CD4-positive, alpha-beta T cell treated with Interleukin-6 at 100 ng/mL for 8 hours (primary cell): ENCODE measurements around the gene DMWD.
"Not testable (repeated sequence)": the region's sequence is repeated elsewhere in the genome, so short reads cannot be mapped to it uniquely, and the experiment has no call there.

ENCODE experiments used
- DNase-seq: peaks from one replicate; pipeline ENCODE4 v3.0.0-alpha.2; 2020; ENCODE audit warnings: mixed read lengths, low spot score

DMWD gene

DNA sequence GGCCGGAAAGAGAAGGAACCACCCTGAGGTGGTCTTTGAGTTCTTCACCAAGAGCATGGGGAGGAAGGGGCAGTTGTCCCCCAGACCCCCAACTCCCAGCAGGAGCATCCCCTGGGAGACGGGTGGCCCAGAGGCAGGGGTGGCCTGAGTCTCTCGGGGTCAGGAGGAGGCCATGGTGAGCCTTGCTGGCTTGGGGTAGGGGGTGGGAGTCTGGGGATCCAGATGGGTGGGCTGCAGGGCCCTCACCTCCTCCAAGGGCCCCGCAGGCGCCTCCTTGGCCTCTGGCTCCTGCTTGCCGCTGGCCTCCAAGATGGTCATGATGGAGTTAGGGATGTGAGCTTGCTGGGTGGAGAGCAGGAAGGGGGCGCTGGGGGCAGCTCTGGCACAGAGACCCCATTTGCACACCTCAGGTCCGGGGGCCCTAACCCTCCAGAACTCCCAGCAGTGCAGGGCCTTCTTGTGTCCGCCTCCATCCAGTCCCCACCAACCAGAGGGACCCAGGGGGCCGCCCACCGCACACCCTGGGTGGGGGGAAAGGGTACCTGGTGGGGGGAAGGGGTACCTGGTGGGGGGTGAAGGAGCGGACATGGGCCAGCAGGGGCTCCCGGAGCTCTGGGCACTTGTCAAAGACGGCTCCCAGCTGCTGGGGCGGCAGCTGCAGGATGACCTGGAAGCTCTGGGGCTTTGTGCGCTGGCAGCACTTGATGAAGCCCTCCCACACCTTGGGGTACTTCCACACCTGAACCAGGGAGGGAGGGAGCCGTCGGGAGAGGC lies 23.8 kb upstream of the DMWD start:
- DNase-seq, result no peak

DNA sequence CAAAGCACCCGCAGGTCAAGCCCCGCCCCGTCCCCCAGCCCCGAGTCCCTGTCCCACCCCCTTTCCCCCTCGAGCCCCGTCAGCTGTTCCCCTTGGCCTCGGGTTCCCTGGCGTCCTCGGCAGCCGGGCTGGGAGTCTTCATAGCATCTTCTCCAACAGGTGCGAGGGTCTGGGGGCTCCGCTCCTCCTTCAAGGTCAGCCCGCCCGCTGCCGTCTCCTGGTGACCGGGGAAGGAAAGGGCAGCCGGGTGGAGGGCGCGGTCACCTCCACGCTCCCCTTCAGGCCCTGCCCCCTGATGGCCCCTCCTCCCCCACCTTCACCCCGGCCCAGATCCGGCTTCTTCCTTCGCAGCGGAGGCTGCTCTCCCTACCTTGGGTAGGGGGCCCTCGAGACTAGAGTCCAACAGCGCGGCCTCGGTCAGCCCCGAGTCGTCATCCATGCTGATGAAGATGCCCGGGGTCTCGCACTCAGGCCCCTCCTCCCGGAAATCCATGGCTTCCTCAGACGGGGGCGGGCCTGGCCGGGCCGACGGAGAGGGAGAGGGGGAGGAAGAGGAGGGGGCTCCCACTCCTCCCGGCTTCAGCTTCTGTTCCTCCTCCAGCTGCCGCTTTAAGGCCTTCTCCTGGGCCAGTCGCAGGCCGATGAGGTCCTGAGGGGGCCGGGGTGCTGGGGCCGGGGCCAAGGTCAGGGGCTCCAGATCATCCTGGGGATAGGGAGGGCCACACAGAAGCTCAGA lies 23.0 kb upstream of the DMWD start:
- no peak for DNase-seq

DNA sequence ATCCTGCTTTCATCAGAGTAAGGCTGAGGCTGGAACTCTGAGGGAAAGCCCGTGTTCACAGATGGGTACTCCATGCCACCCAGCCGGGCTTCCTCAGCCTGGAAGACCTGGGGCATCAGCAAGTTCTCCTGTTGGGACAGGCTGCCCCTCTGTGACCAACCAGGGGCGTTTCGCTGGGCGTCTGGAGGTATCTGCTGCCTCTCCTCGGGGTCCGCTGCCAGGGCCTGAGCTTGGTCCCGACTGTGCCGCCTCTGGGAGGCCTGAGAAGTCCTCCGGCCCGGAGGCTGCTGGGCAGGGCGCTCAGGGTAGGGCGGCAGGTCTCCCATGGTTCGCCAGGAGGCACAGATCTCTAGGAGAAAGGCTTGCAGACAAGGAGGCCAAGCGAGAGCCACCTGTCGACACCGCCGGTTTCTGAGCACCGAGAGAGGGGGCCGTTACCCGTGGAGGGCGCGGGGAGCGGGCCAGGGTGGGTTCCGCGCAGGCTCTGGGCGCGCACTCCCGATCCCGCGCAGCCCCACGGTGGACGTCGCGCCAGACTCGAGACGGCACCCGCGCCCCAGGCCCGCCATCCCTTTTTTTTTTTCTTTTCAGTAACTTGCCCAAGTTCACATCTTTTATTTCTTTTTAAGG lies 22.3 kb upstream of the DMWD start, which contains the start of gene RSPH6A:
RSPH6A (minus strand) TSS at position 458 of the 630 bp plus-strand sequence; CDS start at position 326, 132 bp downstream.
- no peak for DNase-seq

DNA sequence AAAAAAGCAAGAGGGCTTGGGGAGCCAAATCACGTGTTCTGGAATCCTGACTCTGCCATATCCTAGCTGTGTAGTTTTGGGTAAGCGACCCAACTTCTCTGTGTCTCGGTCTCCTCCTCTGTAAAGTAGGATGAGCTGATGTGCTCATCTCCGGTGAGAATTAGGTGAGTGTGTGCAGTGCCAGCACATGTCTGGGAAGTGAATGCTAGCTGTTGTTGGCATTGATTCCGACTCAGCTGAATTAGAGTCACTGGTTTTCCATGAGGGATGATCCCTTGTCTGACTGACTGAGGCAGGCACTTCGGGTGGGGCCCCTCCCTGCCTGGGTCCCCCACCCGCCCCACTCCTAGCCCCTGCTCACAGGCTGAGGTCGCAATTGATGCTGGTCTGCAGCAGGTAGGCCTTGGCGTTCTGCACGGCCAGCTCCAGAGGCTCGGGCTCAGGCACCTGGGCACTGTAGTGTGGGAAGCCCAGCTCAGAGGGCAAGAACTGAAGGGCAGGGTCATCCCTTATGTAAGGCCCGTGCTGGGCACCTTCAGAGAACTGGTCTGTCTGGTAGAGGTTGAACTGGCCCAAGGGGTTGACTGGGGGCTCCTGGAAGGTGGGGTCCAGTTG lies 21.6 kb upstream of the DMWD start:
- no peak for DNase-seq

DNA sequence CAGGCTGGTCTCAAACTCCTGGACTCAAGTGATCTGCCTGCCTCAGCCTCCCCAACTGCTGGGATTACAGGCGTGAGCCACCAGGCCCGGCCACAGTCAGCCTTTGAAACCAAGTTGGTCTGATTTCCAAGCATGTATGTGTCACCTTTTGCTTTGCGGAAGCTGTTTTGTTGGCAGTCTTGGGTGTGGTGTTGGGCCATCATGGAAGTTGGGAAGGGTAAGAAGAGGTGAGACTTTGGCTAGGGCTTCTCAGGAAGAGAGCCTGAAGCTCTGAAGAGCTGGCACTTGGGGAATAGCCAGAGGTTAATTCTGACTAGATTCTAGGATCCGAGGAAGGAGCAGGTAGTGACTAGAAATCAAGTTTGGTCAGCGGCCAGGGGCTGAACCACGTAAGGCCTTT lies 19.7 kb upstream of the DMWD start:
- no peak for DNase-seq

DNA sequence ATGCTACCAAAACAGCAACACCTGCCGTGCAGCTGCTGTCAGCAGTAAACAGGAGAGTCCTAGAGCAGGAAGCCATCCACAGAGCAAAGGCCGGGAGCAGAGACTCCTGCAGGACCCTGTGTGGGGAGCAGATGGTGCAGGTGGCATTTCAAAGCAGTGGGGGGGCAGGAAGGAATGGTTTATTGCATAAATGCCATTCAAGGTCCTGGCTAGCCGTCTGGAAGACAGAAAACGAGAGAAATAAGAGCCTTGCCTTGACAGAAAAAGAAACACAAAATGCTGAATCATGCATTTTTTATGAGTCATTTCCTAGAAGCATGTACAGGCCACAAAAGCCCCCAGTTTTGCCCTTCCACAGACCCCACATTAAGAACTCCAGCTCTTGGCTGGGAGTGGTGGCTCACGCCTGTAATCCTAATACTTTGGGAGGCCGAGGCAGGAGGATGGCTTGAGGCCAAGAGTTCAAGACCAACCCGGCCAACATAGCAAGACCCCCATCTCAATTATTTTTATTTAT lies 17.1 kb upstream of the DMWD start:
- no peak for DNase-seq

DNA sequence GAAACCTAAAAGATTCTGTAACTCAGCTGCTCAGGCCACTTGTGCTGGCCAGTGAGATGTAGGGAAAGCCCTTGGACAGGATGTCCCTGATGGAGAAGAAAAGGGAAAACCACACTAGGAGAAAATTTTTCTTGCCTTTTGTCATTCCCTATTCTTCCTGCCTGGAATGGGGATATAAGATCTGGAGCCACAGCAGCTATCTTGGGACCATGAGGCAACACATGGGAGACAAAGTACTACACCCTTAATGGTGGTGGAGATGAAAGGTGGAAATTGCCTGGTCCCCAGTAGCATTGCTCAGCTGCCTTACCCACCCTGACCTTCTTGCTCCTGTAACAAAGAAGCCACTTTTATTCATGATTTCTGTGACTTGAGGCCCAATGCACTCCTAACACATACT lies 13.1 kb upstream of the DMWD start:
- DNase-seq, result no peak

DNA sequence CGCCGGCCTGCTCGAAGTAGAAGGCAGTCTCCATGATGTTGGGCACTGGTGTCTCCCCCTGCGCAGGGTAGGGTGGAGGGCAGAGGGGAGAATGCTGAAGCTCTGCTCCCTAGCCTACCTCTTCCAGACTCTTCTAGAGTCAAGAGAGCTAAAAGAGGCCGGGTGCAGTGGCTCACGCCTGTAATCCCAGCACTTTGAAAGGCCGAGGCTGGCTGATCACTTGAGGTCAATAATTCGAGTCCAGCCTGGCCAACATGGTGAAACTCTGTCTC lies 12.2 kb upstream of the DMWD start:
- DNase-seq, result no peak

DNA sequence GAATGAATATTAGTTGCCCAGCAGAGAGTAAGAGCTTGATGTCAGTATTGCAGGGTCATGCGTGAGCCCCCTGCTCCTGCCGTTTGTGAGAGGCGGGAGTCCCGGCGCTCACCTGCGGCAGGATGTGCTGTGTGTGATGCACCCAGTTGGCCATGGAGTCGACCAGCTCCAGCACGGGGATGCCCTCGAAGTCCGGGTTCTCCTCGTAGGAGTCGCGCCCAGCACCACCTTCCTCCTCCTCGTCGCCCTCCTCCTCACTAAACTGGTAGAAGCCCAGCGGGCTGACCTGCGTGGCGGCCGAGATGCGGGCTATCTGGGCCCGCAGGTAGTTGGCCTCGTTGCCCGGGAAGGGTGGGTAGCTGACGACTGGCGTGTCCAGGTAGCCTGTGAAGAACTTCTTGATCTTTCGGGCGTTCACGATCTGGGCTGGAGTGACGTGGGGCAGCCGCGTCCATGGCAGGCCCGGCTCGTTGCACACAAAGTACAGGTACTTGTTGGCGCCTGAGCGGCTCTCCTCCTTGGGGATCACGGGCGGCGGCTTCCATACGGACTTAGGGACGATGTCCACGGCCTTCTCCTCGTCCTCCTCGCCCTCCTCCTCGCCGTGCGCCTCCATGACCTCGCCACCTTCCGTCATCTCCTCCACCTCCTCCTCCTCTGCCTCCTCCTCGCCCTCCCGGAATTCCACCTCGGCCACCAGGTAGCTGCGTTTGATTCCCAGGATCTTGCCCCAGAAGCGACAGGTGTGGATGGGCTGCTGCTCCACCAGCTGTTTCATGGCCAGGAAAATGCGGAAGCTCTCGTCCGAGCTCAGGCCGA lies 11.7 kb upstream of the DMWD start:
- DNase-seq, result no peak

DNA sequence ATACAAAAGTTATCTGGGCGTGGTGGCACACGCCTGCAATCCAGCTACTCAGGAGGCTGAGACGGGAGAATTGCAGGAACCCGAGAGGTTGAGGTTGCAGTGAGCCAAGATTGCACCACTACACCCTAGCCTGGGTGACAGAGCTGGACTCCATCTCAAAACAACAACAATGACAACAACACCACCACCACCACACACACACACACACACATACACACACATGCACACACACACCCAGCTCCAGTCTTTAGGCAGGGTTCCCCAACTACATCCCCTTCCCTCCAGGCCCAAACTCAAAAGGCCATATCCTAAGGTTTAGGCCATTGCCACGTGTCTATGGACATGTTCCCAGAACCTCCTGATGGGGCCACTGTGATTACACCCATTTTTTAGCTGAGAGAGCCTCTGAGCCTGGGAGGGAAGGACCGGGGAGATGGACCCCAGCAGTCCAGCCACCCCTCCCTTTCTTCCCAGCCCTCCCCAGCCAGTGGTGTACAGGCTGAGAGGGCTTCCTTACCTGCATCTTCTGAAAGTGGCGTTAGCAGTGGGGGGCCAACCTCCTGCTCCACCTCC lies 9.0 kb upstream of the DMWD start:
- no peak for DNase-seq

DNA sequence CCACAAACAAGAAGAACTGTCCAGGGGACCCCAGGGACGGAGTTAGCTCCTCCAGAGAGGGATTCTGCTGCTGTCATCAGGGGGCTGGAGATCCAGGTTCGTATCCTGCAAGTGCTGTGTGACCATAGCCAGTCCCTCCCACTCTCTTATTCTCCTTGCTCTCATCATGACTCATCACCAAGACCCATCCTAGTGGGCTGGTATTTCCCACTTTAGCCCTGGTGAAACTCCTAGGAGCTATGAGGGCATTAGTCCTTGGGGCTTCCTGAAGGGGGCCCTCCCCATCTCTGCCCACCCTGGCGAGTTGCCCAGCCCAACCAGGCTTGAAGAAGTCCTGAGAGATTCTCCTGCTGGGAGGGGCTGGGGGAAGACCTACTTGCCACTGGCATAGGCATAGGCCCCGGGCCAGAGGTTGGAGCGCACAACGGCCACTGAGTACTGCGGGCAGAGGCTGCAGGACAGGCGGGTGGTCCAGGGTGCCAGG lies 7.5 kb upstream of the DMWD start:
- no peak for DNase-seq

DNA sequence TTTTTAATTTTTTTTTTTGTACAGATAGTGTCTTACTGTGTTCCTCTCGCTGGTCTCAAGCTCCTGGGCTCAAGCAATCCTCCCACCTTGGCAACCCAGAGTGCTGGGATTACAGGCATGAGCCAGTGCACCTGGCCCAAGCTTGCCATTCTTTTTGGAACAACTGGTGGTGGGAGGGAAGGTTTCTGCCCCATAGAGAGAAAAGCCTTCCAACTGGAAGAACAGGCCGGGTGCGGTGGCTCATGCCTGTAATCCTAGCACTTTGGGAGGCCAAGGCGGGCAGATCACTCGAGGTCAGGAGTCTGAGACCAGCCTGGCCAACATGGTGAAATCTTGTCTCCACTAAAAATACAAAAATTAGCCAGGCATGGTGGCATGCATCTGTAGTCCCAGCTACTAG lies 6.9 kb upstream of the DMWD start:
- DNase-seq, result not testable (repeated sequence)

DNA sequence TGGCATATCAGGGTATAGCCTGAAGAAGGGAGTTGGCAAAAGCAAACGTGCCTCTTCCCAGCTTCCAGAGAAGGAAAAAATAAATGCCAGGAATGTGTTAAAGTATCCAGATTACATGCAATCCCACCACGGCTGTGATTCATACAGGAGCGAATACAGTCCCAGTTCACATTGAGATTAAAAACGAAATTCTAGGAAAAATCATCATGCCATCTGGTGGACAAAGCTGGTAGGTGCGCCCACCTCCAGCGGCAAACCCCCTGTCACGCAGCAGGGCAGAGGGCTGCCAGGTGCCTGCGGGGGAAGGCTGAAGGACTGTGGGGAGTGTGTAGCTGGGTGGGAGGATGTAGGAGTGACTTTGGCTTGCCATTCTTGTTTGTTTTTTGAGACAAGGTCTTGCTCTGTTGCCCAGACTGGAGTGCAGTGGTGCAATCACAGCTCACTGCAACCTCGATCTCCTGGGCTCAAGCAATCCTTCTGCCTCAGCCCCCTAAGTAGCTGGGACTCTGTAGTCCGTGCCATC lies 6.4 kb upstream of the DMWD start:
- peak; percentile 46 for DNase-seq

DNA sequence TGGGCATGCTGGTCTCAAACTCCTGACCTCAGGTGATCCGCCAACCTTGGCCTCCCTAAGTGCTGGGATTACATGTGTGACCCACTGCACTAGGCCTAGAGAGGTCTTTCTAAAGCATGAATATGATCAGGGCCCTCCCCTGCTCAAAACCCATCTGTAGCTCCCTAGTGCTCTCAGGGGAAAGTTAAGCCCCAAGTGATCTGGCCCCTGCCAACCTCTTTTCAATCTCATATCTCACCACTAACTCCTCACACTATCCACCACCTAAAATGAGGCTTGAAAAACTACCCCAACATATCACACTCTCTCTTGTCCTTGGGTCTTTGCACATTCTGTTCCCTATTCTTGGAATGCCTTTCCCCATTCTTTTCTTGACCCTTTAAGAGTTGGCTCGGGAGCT lies 2.0 kb upstream of the DMWD start:
- DNase-seq, result no peak

DNA sequence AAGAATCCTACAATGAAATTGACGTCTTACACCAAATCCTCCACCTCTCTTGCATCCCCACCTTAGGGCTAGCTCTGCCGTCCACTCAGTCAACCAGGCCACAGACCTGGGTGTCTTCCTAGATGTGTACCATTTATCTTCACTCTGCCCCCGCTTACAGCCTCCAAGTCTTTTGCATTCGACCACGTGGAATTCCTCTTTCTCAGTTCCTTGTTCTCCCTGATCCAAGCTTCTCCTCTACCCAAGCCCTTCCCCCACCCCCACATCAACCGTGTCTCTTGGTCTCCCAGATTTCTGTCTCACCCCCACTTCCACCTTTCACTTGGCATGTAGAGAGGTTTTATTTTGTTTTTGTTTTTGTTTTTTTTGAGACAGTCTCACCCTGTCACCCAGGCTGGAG lies 1.2 kb upstream of the DMWD start:
- DNase-seq, result no peak

DNA sequence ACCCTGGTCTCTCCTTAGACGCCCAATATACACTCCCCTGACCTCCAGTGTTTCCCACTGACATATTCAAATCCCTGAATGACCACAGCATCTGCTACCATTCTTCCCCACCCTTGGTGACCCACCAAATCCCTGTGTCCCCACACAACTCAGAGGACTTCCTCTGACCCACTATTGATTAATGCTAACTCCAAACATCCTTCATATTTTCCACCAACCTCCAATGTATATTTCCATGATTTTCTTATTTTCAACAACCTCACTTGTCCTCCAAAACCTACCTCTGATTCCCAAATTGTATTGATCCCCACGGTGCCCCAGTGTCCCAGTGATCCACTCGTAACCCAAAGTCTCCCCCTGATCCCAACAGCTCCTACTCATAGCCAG lies 526 bp upstream of the DMWD start:
- DNase-seq, result no peak

DNA sequence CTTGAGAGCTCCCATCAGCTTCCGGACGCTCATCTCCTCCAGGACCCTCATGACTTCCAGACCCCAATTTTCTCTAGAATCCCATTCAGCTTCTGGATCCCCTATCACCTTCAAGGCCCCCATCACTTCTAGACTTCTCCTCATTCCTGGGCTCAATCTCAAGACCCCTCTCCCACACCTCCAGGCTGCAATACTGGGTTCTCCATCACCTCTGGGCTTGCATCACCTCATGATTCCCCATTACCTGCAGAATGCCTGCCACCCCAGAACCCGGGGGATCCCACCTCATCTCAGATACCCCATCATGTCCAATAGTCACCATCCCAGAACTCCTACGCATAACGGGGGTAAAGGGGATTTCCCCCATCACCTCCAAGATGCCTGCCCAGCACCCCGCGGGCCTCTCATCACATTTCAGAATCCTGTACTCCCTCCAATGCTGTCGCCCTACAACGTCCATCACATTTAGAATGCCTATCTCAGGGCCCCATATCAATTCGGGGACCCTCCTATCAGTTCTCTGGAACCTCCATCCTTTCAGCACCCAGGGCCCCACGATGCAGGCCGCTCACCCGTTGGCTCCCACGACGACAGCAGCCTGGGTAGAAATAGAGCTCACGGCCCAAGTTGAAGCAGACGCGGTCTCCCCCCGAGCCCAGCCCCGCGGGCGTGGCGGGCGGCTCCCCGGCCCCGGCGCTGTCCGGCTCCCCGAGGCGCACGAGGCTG lies 738 bp downstream of the DMWD start:
- no peak for DNase-seq

DNA sequence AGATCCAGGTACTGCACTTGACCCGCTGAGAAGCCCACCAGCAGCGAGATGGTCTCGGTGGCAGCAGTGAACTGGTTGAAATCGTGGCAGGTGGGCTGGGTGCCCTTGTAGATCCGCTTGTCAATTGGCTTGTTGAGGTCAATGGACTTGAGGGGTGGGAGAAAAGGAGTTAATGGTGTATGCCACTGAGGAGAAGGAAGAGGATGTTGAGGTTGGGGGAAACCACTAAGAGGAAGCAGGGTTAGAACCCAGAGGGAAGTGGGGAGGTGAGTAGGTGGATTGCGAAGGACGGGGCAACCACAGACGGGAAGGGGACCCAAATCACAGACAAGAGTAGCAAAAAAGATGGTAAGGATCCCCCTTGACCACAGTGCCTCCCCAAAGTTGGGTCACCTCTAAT lies 1.7 kb downstream of the DMWD start:
- peak; percentile 53 for DNase-seq

DNA sequence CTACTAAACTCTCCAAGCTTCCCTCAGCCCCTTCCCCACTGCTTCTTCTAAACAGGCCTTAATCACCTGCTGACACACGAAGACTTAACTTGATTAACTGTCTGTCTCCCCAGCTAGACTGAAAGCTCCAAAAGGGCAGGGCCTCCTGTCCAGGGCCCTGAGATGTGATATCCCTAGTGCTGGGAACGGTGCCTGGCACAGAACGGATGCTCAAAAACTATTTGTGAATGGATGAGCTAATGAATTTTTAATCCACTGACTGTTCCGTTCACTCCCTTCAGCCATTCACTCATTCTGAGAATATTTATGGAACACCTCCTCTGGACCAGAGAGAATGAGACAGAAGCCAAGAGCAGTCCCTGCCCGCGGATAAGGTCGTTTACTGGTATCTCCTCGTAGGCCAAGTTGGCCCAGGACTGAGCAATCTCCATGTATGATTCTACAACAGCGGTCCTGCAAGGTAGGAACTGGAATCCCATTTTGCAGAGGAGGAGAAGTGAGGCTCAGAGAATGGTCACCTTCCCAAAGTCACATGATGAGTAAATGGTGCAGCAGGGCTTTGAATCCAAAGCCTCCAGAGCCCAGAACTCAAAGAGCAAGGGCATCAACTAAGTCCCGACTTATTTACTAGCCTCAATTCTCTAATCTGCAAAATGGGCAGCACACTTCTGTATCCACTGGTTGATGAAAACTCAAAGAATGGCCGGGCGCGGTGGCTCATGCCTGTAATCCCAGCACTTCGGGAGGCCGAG lies 3.4 kb downstream of the DMWD start:
- no peak for DNase-seq

DNA sequence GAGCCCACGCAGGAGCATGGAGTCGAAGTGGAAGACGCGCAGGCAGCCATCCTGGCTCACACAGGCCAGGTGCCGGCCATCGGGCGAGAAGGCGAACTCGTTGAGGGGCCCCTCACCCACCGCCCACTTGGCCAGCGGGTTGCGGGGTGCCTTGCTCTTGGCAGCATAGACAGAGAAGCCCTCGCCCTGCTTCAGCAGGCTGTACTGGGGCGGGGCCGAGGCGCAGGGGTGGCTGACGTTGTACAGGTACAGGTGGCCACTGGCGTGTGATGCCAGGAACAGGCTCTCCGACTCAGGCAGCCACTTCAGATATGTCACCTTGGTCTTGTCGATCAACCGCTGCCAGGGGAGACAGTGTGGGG lies 6.1 kb downstream of the DMWD start:
- DNase-seq, result no peak
